BE2C (cell line): ENCODE data around the gene PELI1.
"Not testable (repeated sequence)": the region's sequence is repeated elsewhere in the genome, so short reads cannot be mapped to it uniquely, and the experiment has no call there.

Experiments
- DNase-seq: peaks from one replicate; pipeline ENCODE4 v3.0.0-alpha.2; 2020
- H3K27me3 ChIP-seq: fragments of 250-450 bp; sonication (Bioruptor Pico); 2 replicates; pipeline ENCODE4 v1.5.1; 2020; ENCODE audit warnings: mild to moderate bottlenecking
- H3K36me3 ChIP-seq: fragments of 250-450 bp; sonication (Bioruptor Pico); 2 replicates; pipeline ENCODE4 v1.5.1; 2020; ENCODE audit warnings: mild to moderate bottlenecking
- H3K4me1 ChIP-seq: fragments of 250-450 bp; sonication (Bioruptor Pico); 2 replicates; pipeline ENCODE4 v1.5.1; 2020
- H3K4me3 ChIP-seq: 2 replicates; pipeline ENCODE4 v1.5.1; 2011; ENCODE audit warnings: low read depth, low read length
- H3K9me3 ChIP-seq: fragments of 250-450 bp; sonication (Bioruptor Pico); 2 replicates; pipeline ENCODE4 v1.5.1; 2020
- TF ChIP-seq, protein P1 (sequence below): IDR thresholded peaks from 2 replicates; pipeline ENCODE4 v1.5.1; 2012; ENCODE audit warnings: mild to moderate bottlenecking, low read depth, low read length

Gene PELI1

DNA sequence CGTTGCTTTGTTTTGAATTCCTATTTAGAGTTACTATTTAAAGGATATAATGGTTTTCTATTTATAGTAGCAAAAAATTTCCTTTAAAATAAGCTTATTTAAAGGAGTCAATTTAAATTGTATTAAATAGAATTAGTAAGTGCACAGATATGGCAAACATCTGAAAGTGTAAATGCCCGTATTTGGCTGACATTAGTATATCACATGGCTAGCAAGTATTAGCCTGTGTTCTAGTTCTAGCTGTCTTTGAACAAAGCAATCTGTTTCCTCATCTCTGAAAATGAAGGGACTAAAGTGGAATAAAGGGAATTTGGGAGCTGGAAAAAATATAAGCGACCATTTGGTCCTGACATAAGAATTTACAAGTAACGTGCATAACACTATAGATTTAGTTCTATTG, 32.2 kb downstream of the PELI1 start:
- H3K27me3 ChIP-seq = no peaks in the 10 kb centered on the region
- H3K4me1 ChIP-seq = no peaks in the 10 kb centered on the region; the same call in 1 of the 2 replicates
- DNase-seq = no peak
- no peaks in the 10 kb centered on the region for H3K9me3 ChIP-seq
- TF ChIP-seq, protein P1, sequence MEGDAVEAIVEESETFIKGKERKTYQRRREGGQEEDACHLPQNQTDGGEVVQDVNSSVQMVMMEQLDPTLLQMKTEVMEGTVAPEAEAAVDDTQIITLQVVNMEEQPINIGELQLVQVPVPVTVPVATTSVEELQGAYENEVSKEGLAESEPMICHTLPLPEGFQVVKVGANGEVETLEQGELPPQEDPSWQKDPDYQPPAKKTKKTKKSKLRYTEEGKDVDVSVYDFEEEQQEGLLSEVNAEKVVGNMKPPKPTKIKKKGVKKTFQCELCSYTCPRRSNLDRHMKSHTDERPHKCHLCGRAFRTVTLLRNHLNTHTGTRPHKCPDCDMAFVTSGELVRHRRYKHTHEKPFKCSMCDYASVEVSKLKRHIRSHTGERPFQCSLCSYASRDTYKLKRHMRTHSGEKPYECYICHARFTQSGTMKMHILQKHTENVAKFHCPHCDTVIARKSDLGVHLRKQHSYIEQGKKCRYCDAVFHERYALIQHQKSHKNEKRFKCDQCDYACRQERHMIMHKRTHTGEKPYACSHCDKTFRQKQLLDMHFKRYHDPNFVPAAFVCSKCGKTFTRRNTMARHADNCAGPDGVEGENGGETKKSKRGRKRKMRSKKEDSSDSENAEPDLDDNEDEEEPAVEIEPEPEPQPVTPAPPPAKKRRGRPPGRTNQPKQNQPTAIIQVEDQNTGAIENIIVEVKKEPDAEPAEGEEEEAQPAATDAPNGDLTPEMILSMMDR = no peak
- H3K36me3 ChIP-seq = no peaks in the 10 kb centered on the region
- no peak overlapping the region for H3K4me3 ChIP-seq

DNA sequence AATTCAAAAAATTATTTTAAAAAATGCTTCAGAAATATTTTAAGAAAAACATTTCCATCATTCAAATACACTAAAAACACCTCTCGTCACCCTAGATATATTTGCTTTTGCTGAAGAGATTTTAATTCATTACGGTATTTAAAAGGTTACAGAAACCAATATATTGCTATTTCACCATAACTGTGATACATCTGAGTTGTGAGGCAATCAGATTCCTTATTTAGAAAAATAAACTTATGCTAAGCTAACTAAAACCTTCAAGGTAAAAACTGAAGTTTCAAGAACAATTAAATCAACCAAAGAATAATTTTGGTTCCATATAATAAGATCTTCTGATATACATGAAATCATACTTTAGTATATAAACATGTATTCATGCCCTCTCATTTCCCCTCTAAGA, 32.8 kb downstream of the PELI1 start:
- Histone ChIP-seq H3K36me3 (no peaks in the 10 kb centered on the region), H3K4me3 (no peak overlapping the region), H3K27me3 (no peaks in the 10 kb centered on the region), H3K4me1 (no peaks in the 10 kb centered on the region; the same call in 1 of the 2 replicates), H3K9me3 (no peaks in the 10 kb centered on the region)
- TF ChIP-seq, protein P1 = no peak
- DNase-seq = no peak

DNA sequence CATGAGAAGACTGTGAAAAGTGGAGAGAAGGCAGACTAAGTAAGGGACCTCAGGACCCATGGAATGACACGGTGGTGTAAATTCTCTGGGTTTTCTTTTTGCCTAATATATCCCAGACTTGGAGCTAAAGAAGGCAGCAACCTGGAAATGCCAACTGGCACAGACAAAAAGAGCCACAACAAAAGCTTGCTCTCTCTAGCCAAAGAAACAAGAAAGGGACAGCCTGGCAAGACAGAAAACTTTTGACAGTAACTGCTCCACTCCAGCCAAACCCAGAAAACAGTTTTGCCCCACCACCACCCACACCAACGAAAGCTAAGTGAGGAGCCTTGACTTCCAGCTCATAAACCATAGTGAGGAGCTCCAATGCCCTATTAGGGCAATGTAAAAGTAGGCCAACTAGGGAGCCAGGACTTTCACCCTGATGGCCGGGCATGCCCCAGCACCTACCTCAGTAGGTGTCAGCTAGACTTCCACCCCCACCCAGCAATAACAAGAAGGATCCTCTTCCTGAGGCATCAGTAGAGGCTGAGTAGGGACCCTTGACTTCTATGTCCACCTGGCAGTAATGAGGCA, 35.5 kb downstream of the PELI1 start:
- Histone ChIP-seq H3K4me1 (no peaks in the 10 kb centered on the region), H3K36me3 (no peaks in the 10 kb centered on the region), H3K4me3 (no peak overlapping the region), H3K27me3 (no peaks in the 10 kb centered on the region), H3K9me3 (no peaks in the 10 kb centered on the region)
- TF ChIP-seq, protein P1 = no peak
- DNase-seq = no peak

DNA sequence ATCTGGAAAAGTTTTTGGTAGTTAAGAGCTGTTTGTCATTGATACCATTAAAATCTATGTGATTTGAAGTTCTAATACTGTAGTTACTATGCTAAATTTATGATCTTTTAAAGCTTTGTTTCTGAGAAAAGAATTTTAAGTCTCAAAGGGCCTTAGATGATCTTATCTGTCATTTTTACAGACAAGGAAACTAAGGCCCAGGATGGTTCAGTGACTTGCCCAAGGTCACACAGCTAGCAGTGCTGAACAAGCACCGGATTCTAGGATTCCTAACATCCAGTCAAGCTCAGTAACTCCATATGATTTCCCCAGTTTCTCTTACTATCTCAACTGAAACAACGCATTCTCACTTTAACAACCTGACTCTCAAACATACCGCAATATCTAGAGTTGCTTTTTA, 37.7 kb downstream of the PELI1 start:
- TF ChIP-seq, protein P1 = no peak
- Histone ChIP-seq H3K36me3 (no peaks in the 10 kb centered on the region), H3K27me3 (no peaks in the 10 kb centered on the region), H3K4me3 (no peak overlapping the region), H3K4me1 (no peaks in the 10 kb centered on the region), H3K9me3 (no peaks in the 10 kb centered on the region)
- DNase-seq = no peak

DNA sequence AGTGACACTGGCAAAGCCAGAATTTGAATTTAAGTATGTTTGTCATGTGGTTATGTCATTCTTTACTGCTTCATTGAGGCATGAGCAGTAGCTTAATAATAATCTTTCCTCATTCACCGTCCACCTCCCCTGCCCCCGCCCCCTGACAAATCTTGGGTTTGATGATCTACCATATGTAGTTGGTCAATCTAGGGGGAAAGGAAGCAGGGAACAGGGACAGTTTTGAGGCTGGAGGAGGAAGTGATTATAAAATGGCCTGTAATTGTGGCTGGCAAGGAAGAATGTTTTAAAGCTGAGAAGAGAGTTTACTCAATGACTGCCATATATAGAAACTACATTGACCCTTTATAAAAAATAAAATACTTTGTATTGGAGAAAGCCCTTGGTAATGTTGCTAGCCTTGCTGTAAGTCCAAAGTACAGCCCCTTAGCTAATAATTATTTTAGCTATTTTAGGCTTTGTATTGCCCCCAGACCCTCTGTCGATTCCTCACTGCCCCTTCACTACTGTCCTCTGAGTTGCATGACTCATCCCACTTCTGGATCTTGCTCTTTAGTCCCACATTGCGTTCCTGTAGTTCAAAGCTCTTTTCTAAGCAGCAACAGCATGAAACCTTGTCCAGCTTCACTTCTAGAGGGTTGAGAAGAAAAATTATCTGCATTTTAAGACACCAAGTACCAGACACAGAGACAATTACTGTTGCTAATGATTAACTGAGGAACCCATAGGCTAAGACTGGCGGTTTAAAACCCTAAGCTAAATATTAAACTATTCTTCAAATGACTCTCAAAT, 38.4 kb downstream of the PELI1 start:
- no peaks in the 10 kb centered on the region for H3K4me1 ChIP-seq
- TF ChIP-seq, protein P1 = no peak
- H3K27me3 ChIP-seq = no peaks in the 10 kb centered on the region
- H3K4me3 ChIP-seq = no peak overlapping the region
- no peaks in the 10 kb centered on the region for H3K9me3 ChIP-seq
- no peak for DNase-seq
- no peaks in the 10 kb centered on the region for H3K36me3 ChIP-seq

DNA sequence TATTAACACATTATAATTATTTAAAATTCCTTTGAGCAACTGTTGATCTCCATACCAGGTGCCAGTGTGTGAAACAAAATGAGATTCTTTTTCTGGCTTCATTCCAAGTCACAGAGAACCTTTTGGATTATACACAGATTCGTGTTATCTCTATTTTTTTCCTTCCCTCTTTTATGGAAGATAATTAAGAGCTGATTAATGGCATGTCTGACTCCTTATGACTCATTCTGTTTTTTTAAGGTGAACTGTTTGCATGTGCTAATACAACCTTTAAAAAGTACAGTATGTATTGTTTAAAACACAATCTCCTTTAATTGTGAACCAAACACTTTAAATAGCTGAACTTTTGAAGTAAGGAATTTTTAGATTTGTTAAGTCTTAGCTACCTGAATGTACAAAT, 39.3 kb downstream of the PELI1 start:
- H3K36me3 ChIP-seq = no peaks in the 10 kb centered on the region
- H3K27me3 ChIP-seq = no peaks in the 10 kb centered on the region
- TF ChIP-seq, protein P1 = no peak
- no peaks in the 10 kb centered on the region for H3K9me3 ChIP-seq
- no peaks in the 10 kb centered on the region for H3K4me1 ChIP-seq
- DNase-seq = no peak
- no peak overlapping the region for H3K4me3 ChIP-seq

DNA sequence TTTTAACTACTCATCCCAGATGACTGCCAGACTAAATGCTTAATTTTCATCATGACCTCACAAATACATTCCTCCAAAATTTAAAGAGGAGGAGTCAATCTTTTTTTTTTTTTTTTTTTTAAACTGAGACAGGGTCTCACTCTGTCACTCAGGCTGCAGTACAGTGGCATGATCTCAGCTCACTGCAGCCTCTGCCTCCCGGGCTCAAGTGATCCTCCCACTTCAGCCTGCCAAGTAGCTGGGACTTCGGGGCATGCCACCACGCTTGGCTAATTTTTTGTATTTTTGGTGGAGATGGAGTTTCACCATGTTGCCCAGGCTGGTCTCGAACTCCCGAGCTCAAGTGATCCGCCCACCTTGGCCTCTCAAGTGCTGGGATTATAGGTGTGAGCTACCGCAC, 41.5 kb downstream of the PELI1 start:
- not testable (repeated sequence) for H3K4me1 ChIP-seq, H3K4me3 ChIP-seq, H3K27me3 ChIP-seq, H3K36me3 ChIP-seq, H3K9me3 ChIP-seq, DNase-seq
